ENCODE data around the gene CIB4.

Gene CIB4

DNA sequence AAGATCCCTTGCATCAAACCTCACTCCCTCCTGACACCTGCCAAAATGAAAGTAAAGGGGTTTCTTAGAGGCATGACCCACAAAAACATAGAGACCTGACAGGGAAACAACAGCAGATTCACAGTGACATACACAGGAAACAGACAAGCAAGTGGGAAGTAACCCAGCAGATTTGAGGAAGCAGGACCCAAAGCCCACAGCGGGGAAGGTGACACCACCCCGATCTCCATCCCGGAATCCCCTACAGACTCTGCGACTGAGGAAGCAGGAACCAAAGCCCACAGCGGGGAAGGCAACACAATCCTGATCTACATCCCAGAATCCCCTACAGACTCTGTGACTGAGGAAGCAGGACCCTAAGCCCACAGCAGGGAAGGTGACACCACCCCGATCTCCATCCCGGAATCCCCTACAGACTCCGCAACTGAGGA, 21.6 kb downstream of the CIB4 start:
- DNase-seq, result no peak

GRCh38 chr2:26619096-26619495, 22.1 kb downstream of the CIB4 start:
- no peak for DNase-seq

- no peak for DNase-seq
These were observed 22.6 kb downstream of the CIB4 start for GRCh38 chr2:26618611-26619010.

DNA sequence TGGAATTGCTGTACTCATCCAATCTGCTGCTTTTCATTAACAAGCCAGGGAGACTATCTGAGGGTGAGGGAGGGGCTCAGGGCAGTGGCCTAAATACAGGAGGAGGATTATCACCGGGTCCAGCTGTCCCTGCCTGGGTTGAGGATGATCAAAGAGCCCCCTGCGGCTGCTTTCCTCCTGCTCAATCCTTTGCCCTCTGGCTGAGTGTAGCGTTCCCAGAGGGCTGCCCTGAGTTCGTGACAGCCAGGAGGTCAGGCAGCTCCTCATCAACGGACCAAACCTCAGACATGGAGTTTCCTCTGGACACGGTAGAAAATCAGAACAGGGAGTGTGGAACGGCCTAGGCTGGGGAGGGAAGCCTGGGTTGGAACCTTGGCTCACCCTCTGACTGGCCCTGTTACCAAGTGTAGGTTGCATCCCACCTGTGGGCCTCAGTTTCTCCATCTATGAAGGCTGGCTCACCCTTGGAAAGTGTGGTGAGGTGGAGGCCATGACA, 23.5 kb downstream of the CIB4 start:
- DNase-seq, result no peak

DNA sequence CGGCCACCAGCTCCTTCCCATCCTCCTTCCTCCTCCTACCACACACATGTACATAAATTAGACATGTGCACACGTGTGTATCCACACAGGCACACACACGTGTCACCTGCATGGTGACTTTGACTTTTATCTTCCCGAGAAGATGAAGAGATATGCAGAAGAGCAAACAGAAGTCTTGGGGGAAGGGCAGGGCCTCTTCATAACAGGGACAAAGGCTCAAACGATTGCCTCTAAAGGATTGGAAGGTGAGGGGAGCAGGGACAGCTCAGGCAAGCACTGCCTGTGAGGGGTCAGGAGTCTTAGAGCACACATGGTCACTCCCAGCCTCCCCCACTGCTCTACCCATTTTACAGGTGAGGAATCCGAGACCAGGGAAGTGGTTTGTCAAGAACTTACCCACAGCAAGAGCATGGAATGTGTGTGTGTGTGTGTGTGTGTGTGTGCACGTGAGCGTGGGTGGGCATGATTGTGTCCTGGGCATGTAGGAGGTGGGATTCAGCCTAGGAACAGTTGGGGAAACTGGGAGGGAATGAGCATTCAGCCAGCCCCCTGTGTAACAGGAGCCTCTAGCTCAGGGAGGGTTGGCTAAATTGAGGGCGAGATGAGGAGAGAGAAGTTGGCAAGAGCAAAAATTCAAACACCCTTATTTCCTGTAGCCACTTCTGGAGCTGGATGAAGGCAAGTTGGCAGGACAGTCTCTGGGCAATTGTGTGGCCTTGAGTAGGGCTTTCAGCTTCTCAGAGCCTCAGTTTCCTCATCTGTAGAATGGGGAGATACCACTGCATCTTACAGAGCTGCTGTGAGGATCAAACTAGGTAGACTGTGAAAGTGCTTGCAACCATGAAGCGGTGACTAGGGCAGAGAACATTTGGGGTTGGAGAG, 24.2 kb downstream of the CIB4 start:
- DNase-seq, result no peak

GRCh38 chr2:26615860-26616705, 25.1 kb downstream of the CIB4 start:
- no peak for DNase-seq

- no peak for DNase-seq
These were observed 25.8 kb downstream of the CIB4 start for GRCh38 chr2:26615336-26615859.

DNA sequence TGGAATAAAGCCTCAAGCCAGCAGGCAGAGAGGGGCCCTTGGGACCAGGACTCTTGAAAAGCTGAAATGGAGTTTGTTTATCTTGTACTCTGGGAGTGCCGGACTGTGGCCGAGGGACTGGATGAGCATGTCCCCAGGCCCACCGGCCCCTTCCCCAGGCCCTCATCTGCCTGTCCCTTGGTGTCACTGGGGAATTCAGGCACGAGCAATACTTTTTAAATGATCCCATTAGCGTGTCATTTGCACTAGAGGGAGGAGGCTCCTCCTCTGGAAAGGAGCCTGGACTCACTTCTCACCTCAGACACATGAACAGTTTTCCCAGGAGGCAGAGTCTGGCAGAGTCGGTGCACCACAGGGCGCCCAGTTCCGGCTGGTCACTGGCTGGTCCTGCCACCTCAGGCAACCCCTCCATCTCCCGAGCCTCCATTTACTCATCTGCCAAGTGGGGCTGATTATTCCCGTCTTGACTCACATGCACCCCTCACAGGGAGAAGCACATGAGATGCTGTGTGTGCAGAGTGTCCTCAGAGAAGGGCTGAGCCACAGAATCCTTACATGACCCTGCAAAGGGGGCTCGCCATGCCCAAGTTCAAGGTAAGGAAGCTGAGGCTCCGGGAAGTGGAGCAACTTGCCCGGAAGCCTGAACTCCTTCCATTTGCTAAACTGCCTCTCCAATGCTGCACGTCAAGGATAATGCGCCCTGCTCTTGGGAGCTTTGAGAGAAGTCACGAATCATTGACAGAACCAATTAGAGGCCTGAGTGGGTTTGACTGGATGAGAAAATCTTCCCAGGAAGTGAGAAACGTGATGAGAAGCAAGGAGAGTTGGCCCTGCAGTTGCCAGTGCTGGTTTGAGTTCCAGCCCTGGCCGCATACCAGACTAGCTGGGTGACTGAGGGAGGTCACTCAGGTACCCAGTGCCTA, 26.7 kb downstream of the CIB4 start:
- DNase-seq, result no peak

- DNase-seq, result no peak
These were observed 27.6 kb downstream of the CIB4 start for GRCh38 chr2:26613241-26614215.

DNA sequence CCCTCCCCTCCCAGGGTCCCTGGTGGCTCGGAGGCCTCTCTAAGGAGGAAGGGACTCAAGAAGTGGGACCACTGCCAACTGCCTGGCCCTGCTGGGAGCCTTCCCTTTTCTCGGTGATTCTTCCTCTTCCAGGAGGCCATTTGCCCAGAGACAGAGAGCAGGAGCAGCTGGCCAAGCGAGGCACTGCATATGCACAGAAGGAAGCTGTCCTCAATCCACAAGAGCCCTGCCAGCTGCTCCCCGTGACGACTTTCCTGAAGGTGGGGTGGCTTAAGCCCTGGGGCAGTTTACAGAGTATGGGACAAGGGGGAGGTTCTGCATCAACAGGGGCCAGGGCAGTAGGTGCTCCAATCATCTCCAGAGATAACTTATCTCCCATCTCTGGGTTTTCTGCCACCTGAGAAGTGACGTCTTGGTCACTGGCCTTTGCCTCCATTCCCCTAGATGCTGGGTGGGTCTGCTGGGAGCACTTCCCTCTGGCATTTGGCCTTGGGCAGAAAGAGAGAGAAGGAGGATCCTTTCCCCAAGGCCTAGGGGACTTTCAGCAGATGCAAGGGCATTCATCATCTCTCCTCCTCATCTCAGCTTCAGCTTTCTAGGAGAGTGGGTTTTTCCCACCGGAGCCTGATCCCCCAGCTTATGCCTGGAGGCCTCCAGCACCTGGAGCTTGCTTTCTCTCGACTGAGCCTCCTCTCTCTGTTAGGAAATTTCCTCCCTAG, 28.5 kb downstream of the CIB4 start:
- no peak for DNase-seq

DNA sequence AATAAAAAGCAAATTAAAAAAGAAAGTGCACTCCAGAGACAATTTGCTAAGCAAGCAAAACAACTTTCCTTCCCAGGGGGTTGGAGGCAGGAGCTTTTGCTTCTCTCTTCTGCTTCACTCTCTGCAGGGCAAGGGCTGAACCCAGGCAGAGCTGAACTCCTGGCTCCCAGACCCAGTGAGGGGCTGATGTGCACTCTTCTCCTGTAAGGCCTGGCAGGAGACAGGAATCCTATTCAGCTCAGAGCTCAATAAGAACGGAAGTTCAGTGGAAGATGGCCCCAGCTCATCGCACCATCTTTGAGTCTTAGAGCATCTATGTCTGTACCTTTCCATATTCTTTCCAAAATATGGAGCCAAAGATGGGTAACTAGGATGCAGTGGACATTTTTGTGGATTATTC, 29.1 kb downstream of the CIB4 start:
- DNase-seq, result no peak

GRCh38 chr2:26610504-26611335, 30.4 kb downstream of the CIB4 start:
- no peak for DNase-seq

- no peak for DNase-seq
These were observed 31.3 kb downstream of the CIB4 start for GRCh38 chr2:26609839-26610277.

GRCh38 chr2:26609205-26609631, 31.9 kb downstream of the CIB4 start:
- no peak for DNase-seq

DNA sequence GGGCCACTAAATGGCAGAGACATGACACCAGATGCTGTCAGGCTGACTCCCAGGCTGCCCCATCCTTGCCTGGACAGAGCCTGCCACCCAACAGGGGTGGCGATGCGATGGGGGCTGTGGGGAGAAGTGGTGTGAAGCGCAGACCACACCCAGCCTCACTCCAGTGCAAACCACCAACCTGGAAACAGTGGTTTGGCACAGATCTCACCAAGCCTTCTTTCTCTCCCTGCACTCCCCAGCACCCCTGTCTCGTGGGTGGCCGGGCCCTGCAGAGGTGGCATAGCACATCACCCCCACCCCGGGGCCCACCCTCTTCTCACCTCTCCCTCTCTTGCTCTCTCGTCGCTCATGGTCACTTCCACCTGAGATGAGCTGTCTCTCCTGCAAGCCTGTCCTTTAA, 32.6 kb downstream of the CIB4 start:
- no peak for DNase-seq

GRCh38 chr2:26607698-26608097, 33.5 kb downstream of the CIB4 start:
- no peak for DNase-seq

GRCh38 chr2:26606847-26607190, 34.3 kb downstream of the CIB4 start:
- no peak for DNase-seq

GRCh38 chr2:26605999-26606846, 34.9 kb downstream of the CIB4 start:
- DNase-seq, result no peak
